GM18909 (cell line): ENCODE measurements around the gene ESYT1.

Experiments used
- ATAC-seq: cut with Tn5 transposase; IDR thresholded peaks from one replicate; pipeline ENCODE4 v1.9.1; 2021; ENCODE audit warnings: mild to moderate bottlenecking; ENCODE audit not compliant: unreplicated experiment, poor library complexity

Gene ESYT1

GRCh38 chr12:56164345-56164729 lies 36.3 kb downstream of the ESYT1 start:
- no peak for ATAC-seq

DNA sequence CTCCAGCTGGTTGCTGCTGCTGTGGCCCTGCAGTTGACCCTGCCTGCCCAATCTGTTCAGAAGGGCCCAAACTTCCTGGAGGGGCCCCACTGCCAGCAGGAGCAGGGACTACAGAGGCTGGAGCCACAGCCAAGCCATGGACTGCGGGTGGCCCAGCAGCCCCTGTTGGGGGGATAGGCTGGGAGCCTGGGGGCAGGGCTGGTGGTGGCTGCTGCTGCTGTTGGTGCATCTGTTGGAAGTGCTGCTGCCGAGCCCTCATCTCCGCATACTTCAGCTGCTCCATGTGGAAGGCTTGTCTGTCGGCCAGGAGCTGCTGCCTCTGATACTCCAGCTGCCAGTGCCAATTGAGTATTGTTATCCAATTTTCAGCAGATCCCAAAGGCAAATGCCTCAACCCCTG lies 37.3 kb downstream of the ESYT1 start:
- ATAC-seq, result no peak

- ATAC-seq, result no peak
These were observed 41.2 kb downstream of the ESYT1 start for GRCh38 chr12:56169229-56169759.

DNA sequence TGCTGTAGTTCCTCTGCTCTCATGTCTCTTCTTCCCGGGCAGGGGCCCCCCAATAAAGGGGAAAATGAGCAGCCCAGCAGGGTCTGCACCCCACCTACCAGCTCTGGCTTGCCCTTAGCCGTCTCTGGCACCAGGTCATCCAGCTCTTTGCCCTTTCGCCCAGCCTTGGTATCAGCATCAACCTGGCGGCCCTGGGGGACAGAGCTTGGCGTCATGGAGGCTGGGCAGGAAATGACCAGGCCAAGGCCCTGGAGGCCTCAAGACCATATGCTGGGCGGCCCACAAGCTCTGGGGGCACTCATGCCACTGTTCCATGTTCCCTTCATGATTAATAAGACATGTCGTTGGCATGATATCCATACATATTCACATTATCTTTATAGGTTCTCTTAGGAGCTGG lies 44.8 kb downstream of the ESYT1 start:
- no peak for ATAC-seq

DNA sequence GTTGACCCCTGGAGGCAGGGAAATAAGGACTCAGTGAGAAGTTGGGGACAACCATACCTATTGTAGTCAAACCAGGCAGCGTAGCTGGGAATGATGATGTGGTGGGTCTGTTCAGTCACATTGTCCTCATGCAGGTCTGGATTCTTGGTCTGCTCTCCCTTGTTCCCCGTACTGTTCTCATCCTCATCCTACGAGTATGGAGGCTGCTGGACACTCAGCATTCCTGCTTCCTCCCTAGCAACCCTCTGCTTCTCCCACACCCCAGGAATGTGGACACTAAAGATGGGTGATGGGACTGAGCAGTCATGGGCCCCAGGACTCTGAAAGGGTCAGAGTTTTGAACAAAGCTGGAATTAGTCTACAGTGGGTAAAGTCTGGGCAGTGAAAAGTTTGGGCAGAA lies 50.3 kb downstream of the ESYT1 start:
- no peak for ATAC-seq

DNA sequence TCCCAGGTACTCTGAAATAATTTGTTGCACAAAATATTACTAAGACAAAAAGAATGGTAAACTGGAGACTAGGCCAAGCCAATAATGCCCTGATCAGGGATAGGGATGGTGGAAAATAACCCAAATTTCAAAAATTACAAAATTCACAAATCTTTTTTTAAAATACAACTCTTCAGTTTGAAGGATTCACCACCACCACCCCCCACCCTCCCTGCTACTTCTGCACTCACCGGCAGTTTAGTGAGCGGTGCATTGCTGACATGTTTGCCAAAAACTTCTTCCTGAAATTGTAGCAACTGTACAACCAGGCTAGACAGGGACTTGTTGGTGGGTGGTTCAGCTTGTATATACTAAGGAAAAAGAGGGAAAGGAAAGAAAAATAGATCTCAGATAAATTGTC lies 58.9 kb downstream of the ESYT1 start:
- no peak for ATAC-seq

DNA sequence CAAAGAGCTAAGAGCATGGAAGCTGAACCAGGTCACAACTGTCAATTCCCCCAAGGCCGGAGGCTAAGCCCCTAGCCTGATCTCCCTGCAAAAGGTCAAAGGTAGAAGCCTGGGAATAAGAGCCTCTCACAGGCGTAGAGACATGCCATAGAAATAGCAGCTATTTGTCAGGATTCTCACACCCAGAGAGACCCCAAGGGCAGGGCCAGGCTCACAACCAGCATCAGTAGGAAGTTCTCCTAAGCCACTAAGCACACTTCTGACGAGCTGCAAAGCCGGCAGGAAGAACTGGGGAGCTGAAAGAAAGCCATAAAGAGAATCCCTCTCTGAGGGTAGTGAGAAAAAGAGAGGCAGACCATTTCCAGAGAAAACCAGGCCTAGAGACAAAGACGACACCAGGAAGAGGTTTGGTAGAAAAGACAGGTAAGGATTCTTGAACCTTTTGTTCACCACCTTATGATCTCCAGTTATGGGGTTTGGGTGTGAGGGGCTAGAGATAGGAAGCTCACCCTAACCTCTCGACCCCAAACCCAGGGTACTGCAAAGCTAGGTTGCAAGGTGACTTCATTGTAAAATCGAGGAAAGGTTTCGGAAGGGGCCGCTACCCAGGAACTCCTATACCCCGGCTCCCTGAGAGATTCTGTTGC lies 60.2 kb downstream of the ESYT1 start:
- ATAC-seq, result no peak

DNA sequence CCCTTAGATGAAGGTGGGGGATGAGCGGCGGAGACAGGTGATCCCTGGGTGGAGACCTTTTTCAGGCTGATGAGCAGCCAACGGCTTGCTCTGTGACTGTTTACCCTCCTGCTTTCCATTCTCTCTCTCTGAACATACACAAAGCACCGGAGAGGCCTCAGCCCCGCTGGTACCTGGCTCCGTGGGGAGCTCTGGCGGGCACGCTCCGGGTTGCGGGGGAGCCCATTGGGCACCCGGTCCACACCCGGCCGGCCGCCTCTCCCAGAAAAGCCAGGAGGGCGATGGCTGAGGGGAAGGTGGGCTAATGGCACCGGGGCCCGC lies 60.7 kb downstream of the ESYT1 start:
- ATAC-seq, result no peak

- peak; percentile 79 for ATAC-seq
These were observed 61.2 kb downstream of the ESYT1 start, which contains the start of gene SMARCC2 for GRCh38 chr12:56189099-56189917. TSS of gene SMARCC2 (minus strand) at chr12:56189483. CDS start at chr12:56189461, 22 bp downstream.

- peak; percentile 41 for ATAC-seq
These were observed 62.0 kb downstream of the ESYT1 start for GRCh38 chr12:56189918-56190694.

- no peak for ATAC-seq
These were observed 62.7 kb downstream of the ESYT1 start for GRCh38 chr12:56190695-56191155.

DNA sequence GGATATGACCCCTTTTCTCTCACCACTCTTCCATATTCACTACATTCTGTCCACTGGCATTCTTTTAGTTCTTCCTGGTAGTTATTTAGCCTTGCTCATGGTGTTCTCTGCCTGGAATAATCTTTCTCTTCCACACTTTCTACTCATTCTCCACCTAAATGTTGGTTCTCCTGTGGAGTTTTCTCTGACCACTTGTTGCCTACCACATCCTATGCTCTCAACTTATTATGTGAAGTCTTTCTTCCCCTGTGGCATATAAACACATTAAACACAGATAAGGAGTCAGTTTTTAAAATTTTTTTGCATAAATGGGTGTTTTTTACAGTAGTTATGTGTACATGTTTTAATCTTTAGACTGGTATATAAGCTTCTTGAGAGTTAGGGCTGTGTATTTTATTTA lies 64.5 kb downstream of the ESYT1 start:
- no peak for ATAC-seq

GRCh38 chr12:56193025-56193578 lies 65.0 kb downstream of the ESYT1 start:
- ATAC-seq, result no peak
